Duodenal mucosa (tissue), 2 donors: ENCODE measurements around the gene WIPF1.

ENCODE experiments used
- H3K27ac ChIP-seq: one replicate; pipeline ENCODE4 v1.7.0; 2013; ENCODE audit warnings: low read depth, low read length
- H3K27me3 ChIP-seq, 2 donors: one replicate each; pipeline ENCODE4 v1.7.0; 2013; ENCODE audit warnings: low read length in 2 of 2, control low read depth in 1 of 2; ENCODE audit not compliant: insufficient read depth in 2 of 2, control insufficient read depth in 1 of 2
- H3K36me3 ChIP-seq, 2 donors: one replicate each; pipeline ENCODE4 v1.7.0; 2013; ENCODE audit warnings: low read length in 2 of 2, control low read depth in 1 of 2; ENCODE audit not compliant: insufficient read depth in 2 of 2, control insufficient read depth in 1 of 2
- H3K4me1 ChIP-seq, 2 donors: one replicate each; pipeline ENCODE4 v1.7.0; 2013; ENCODE audit warnings: low read length in 2 of 2, control low read depth in 1 of 2; ENCODE audit not compliant: insufficient read depth in 2 of 2, control insufficient read depth in 1 of 2
- H3K4me3 ChIP-seq, 2 donors: one replicate each; pipeline ENCODE4 v1.7.0; 2013; ENCODE audit warnings: low read length in 2 of 2, low read depth in 1 of 2
- H3K9ac ChIP-seq, 2 donors: one replicate each; pipeline ENCODE4 v1.7.0; 2013; ENCODE audit warnings: low read length in 2 of 2, low read depth in 1 of 2
- H3K9me3 ChIP-seq, 2 donors: one replicate each; pipeline ENCODE4 v1.7.0; 2013; ENCODE audit warnings: low read length in 2 of 2, control low read depth in 1 of 2; ENCODE audit not compliant: control insufficient read depth in 1 of 2

WIPF1 gene

DNA sequence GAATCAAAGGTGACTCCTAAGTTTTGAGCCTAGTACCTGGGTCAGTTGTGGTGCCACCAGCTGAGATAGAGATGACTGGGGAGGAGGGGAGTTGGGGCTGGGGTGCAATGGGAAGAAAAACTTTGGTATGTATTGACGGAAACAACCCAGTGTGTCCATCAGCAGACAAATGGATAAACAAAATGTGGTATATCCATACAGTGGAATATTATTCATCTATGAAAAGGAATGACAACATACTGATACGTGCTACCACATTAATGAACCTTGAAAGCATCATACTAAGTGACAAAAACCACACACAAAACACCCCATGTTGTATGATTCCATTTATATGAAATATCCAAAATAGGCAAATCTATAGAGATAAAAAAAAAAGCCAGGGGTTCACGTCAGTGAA lies 69.6 kb downstream of the WIPF1 start:
- Histone ChIP-seq H3K36me3 (no peaks in the 10 kb centered on the region), H3K9me3 (no peaks in the 10 kb centered on the region), H3K27ac (no peak overlapping the region), H3K9ac (no peak overlapping the region), H3K27me3 (no peaks in the 10 kb centered on the region), H3K4me1 (no peaks in the 10 kb centered on the region), H3K4me3 (no peak overlapping the region)

DNA sequence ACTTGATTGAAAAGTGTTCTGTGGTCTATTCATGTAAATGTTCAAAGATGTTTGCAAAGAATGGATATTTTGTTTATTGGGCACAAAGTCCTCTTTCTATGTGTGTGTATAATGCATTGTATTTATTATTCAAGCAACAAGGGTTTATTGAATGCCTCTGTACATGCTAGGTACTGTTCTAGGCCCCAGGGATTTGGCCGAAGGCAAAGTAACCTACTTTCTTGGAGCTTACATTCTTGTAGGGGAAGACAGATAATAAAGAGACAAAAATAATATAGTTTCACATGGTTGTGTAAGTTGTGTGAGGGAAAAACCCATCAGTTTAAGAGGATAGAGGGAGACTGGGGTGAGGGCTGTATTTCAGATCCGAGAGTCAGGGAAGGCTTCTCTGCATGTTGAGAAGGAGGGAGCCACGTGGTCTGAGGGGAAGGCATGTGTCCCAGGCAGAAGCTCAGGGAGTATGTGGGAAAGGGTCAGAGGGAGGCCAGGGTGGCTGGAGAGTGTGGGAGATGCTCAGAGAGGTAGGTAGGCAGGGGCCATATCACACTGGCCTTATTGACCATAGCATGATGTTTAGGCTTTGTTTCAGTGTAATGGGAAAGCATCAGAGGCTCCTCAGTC lies 70.4 kb downstream of the WIPF1 start:
- no peaks in the 10 kb centered on the region for H3K36me3 ChIP-seq
- H3K9ac ChIP-seq, result no peak overlapping the region
- no peak overlapping the region for H3K4me3 ChIP-seq
- H3K9me3 ChIP-seq, result no peaks in the 10 kb centered on the region
- no peaks in the 10 kb centered on the region for H3K4me1 ChIP-seq
- no peaks in the 10 kb centered on the region for H3K27me3 ChIP-seq
- H3K27ac ChIP-seq, result no peak overlapping the region

DNA sequence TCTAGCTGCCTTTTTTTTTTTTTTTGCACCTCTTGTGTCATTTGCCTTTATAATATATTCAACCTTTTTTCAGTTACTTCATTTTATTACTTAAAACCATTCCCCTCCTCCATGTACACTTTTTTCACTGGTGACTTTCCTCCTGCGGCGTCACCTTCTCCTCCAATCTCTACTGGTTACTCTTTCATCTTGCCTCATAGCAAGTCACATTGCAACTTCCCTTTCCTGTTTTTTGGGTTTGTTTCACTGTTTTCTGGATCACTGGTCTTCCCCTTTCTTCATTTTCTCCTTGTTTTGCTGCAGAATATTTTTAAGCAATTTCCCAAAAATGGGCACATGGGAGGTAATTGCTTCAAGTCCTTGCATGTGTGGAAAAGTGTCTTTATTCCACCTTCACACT lies 73.1 kb downstream of the WIPF1 start:
- Histone ChIP-seq H3K27me3 (no peaks in the 10 kb centered on the region), H3K36me3 (no peaks in the 10 kb centered on the region), H3K27ac (no peak overlapping the region), H3K9me3 (no peaks in the 10 kb centered on the region), H3K4me3 (no peak overlapping the region), H3K9ac (no peak overlapping the region), H3K4me1 (no peaks in the 10 kb centered on the region)

DNA sequence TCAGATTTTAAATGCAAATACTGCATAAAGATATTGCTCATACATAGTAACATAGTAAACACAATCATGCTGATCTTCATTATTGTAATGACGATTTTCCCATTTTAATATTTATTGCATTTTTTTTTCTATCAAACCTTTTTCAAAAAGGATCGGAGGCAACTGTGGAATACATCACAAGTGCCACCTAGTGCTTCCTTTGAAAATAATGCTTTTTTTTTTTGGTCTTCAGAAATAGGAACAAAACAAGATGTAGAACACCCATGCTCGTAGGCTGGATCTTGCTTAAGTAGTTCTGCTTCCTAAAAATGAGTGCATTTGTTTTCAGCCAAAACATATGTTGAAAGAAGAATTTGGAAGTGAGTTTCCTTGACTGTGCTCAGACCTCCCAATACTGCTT lies 75.1 kb downstream of the WIPF1 start:
- no peaks in the 10 kb centered on the region for H3K36me3 ChIP-seq
- no peak overlapping the region for H3K9ac ChIP-seq
- no peak overlapping the region for H3K27ac ChIP-seq
- no peak overlapping the region for H3K4me3 ChIP-seq
- no peaks in the 10 kb centered on the region for H3K4me1 ChIP-seq
- no peaks in the 10 kb centered on the region for H3K27me3 ChIP-seq
- H3K9me3 ChIP-seq, result no peaks in the 10 kb centered on the region

DNA sequence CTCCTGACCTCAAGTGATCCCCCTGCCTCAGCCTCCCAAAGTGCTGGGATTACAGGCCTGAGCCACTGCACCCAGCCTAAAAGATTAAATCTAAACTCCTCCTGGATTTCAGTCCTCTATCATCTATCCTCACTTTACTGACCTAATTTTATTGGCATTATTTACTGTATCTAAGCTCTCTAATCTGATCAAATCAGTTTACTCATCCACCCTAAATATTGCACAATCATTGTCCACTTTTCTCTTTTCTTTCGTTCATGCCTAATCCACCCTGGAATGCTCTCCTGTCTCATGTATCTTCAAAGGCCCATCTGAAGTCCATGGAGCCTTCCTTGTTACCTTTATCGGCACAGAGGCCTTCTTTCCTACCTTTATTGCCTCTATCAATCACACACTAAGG lies 79.2 kb downstream of the WIPF1 start:
- Histone ChIP-seq H3K27ac (no peak overlapping the region), H3K27me3 (no peaks in the 10 kb centered on the region), H3K4me1 (peaks cover 0 to 11% of the 10 kb centered on the region in 2 donors), H3K4me3 (no peak overlapping the region), H3K9me3 (no peaks in the 10 kb centered on the region), H3K36me3 (no peaks in the 10 kb centered on the region), H3K9ac (no peak overlapping the region)

DNA sequence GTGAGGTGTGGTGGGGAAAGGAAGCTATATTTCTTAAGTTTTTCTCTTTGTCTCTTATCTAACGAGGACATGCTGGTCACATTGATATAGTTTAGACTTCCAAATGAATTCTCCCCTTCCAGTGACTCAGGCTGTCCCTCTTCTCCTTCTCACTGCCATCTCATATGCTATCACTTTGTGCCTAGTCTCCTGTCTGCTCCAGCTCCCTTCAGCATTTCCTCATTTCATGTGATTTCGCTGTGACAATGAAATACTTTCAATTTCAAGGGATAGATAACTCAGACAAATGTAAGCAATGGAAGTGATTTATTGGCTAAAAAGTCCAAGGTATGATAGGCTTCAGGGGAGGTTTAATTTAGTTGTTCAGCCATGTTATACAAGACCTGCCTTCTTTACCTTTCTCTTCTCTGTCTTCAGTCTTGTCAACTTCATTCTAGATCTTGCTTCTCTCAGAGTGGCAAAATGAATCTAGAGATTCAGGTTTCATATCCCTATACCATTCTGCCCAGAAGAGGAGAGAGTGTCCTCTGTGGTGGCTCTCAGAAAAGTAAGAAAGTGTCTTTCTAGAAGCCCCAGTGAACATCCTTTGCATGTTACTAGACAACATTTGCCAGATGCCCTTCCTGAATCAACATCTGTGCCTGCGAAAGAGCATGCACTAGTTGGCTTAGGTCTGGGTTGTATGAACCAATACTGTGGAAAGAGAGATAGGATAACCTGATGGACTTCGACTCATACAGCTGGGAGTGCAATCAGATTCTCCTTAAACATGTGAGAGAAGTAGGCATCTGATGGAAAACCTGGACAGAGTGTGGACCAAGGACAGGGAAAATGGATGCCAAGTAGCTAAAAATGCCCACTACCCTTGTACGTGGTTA lies 80.9 kb downstream of the WIPF1 start:
- Histone ChIP-seq H3K4me3 (no peak overlapping the region), H3K9me3 (no peaks in the 10 kb centered on the region), H3K27me3 (no peaks in the 10 kb centered on the region), H3K36me3 (no peaks in the 10 kb centered on the region), H3K27ac (no peak overlapping the region), H3K9ac (no peak overlapping the region), H3K4me1 (peaks cover 0 to 13% of the 10 kb centered on the region in 2 donors)

DNA sequence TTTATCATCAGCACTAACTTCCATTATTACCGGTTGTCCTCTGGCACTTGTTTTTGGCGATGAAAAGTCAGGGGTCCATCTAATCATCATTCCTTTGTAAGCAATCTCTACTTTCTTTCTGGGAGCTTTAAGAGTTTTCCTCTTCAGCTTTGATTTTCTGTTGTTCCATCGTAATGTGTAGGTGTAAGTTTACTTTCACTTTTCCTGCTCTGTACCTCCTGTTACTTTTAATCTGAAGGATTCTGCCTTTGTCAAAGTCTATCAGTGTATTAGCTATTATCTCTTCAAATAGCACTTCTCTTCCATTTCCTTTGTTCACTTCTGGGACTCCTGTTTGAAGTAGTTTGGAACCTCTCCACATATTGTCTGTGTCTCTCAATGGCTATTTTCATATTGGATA lies 85.3 kb downstream of the WIPF1 start:
- peaks cover 0 to 14% of the 10 kb centered on the region in 2 donors for H3K4me1 ChIP-seq
- H3K9me3 ChIP-seq, result peaks cover 0 to 18% of the 10 kb centered on the region in 2 donors
- H3K4me3 ChIP-seq, result peak overlapping the region; percentile 10 to 14
- H3K36me3 ChIP-seq, result no peaks in the 10 kb centered on the region
- no peaks in the 10 kb centered on the region for H3K27me3 ChIP-seq
- H3K27ac ChIP-seq, result no peak overlapping the region
- no peak overlapping the region for H3K9ac ChIP-seq

DNA sequence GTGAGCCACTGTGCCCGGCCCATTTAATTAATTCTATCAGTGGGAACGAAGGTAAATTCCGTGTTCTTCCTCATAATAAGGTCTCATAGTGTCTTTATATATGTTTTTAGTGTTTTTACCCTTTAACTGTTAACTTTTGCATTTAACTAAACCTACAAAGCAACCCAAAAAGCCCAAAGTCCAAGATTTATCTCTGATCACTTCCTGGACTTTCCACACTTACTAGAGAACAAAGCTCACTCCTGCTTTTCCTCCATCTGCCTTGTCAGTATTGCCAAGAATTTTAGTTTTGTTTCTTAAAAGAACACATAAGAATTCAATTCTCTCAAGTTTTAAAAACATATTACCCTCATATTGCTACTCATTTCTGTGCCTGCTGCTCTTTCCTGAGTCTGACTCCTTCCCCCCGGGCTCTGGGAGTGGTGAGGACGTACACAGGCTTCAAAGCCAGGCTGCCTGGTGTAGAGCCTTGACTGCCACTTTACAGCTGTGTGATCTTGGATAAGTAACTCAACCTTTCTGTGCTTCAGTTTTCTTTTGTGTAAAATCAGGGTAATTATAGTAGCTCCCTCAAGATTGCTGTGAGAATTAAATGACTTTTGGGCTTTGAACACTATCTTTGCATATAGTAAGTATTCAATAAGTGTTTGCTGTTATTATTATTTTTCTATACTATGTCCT lies 85.9 kb downstream of the WIPF1 start:
- H3K9me3 ChIP-seq, result peaks cover 0 to 18% of the 10 kb centered on the region in 2 donors
- H3K4me3 ChIP-seq, result peak overlapping the region; percentile 10 to 30
- no peaks in the 10 kb centered on the region for H3K27me3 ChIP-seq
- H3K4me1 ChIP-seq, result peaks cover 0 to 9% of the 10 kb centered on the region in 2 donors
- no peaks in the 10 kb centered on the region for H3K36me3 ChIP-seq
- no peak overlapping the region for H3K9ac ChIP-seq
- no peak overlapping the region for H3K27ac ChIP-seq

DNA sequence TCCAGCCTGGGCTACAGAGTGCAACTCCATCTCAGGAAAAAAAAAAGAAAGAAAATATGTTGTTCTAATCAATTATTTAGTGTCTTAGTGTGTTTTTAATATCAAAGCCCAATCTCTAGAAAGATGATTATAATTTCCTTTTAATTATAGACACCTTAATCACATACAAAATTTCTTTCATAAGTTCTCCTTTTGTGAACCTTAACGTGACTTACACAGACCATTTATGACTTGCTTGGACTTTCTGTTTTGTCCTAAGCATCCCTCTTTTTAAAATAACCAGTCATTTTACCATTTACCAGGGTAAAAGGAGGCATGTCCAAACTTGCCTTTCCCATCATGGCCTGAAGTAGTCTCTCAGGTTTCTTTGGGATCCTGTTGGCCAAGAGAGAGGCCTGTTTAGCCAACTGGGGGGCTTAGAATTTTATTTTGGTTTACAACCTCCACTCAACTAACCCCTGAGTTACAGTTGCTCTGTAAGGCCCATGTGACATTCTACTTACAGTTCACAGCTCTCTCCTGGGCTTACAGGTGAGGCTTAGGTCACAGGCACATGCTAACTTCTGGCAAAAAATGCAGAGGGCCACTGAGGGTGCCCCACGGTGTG lies 86.9 kb downstream of the WIPF1 start:
- H3K9ac ChIP-seq, result no peak overlapping the region
- peaks cover 0 to 3% of the 10 kb centered on the region in 2 donors for H3K4me1 ChIP-seq
- H3K27ac ChIP-seq, result no peak overlapping the region
- H3K9me3 ChIP-seq, result peaks cover 0 to 18% of the 10 kb centered on the region in 2 donors
- H3K36me3 ChIP-seq, result no peaks in the 10 kb centered on the region
- no peaks in the 10 kb centered on the region for H3K27me3 ChIP-seq
- no peak overlapping the region for H3K4me3 ChIP-seq
